IMR-90 (cell line): ENCODE measurements around the gene ASS1. TPM values are rescaled to one million over a fixed set of nuclear protein-coding genes. Genes with fewer than 3 reads are reported as not detected.
A peak's percentile ranks its signal among the peaks of the same experiment; 100 is the strongest.

Source experiments
- ATAC-seq: fragments of 200-7000 bp; cut with Tn5 transposase; 2 replicates; pipeline ENCODE4 v1.9.1; 2020; ENCODE audit warnings: low read depth, mild to moderate bottlenecking, moderate library complexity
- BruUV-seq: library from RNA; stranded (reverse); fragments of 400-500 nt; replicated peaks from 2 replicates; lab custom pipeline; 2021; lab: Mats Ljungman, UMichigan
- CTCF ChIA-PET: fragments of 300-600 bp; formaldehyde crosslinking; extraction: SDS; loops from one replicate; lab custom pipeline; 2021; ENCODE audit warnings: antibody characterized with exemption; lab: Yijun Ruan, JAX
- POLR2A ChIA-PET: fragments of 300-600 bp; sonication (Branson Sonifier 250); formaldehyde crosslinking; loops from one replicate; lab custom pipeline; 2022; ENCODE audit warnings: antibody characterized with exemption; ENCODE audit not compliant: unreplicated experiment; lab: Charles Lee
- DNase-seq: peaks from one replicate; pipeline ENCODE4 v3.0.0; 2013
- H2AFZ ChIP-seq: replicated peaks from 2 replicates; pipeline ENCODE3; 2013; ENCODE audit warnings: low read length, mild to moderate bottlenecking; ENCODE audit not compliant: poor library complexity
- H2AK5ac ChIP-seq: 2 replicates; pipeline ENCODE4 v1.6.1; 2013; ENCODE audit warnings: low read depth, low read length, inconsistent platforms
- H2AK9ac ChIP-seq: replicated peaks from 2 replicates; pipeline ENCODE3; 2013; ENCODE audit warnings: mild to moderate bottlenecking, low read depth, low read length, moderate library complexity; ENCODE audit not compliant: poor library complexity
- H2BK120ac ChIP-seq: 2 replicates; pipeline ENCODE4 v1.6.1; 2013; ENCODE audit warnings: low read depth, low read length, inconsistent platforms
- H2BK15ac ChIP-seq: 3 replicates; pipeline ENCODE4 v1.6.1; 2013; ENCODE audit warnings: low read depth, low read length, inconsistent platforms
- H2BK20ac ChIP-seq: 2 replicates; pipeline ENCODE4 v1.6.1; 2013; ENCODE audit warnings: low read depth, mild to moderate bottlenecking, inconsistent platforms, low read length, moderate library complexity
- H2BK5ac ChIP-seq: 2 replicates; pipeline ENCODE4 v1.6.1; 2013; ENCODE audit warnings: mild to moderate bottlenecking, low read depth, low read length, inconsistent platforms; ENCODE audit not compliant: poor library complexity, severe bottlenecking
- H3K14ac ChIP-seq: replicated peaks from 2 replicates; pipeline ENCODE4 v1.6.1; 2013; ENCODE audit warnings: low read depth, low read length, inconsistent platforms
- H3K18ac ChIP-seq: 2 replicates; pipeline ENCODE4 v1.6.1; 2013; ENCODE audit warnings: low read depth, low read length, control low read depth
- H3K23ac ChIP-seq: 2 replicates; pipeline ENCODE4 v1.6.1; 2013; ENCODE audit warnings: low read depth, low read length, inconsistent platforms
- H3K27ac ChIP-seq: 2 replicates; pipeline ENCODE4 v1.5.1; 2013; ENCODE audit warnings: mild to moderate bottlenecking, control low read depth, low read length; ENCODE audit not compliant: insufficient read depth
- H3K27me3 ChIP-seq: 2 replicates; pipeline ENCODE4 v1.6.1; 2013; ENCODE audit warnings: low read length; ENCODE audit not compliant: control insufficient read depth, insufficient read depth
- H3K36me3 ChIP-seq: 2 replicates; pipeline ENCODE4 v1.6.1; 2013; ENCODE audit warnings: low read length, mixed read lengths; ENCODE audit not compliant: control insufficient read depth, insufficient read depth
- H3K4ac ChIP-seq: 2 replicates; pipeline ENCODE4 v1.6.1; 2013; ENCODE audit warnings: low read depth, low read length, inconsistent platforms
- H3K4me1 ChIP-seq: 2 replicates; pipeline ENCODE4 v1.6.1; 2013; ENCODE audit warnings: low read length, mixed read lengths; ENCODE audit not compliant: control insufficient read depth, insufficient read depth
- H3K4me2 ChIP-seq: 2 replicates; pipeline ENCODE4 v1.6.1; 2013; ENCODE audit warnings: low read depth, mild to moderate bottlenecking, control low read depth, low read length, moderate library complexity
- H3K4me3 ChIP-seq: 2 replicates; pipeline ENCODE4 v1.5.1; 2013; ENCODE audit warnings: low read depth, mild to moderate bottlenecking, control low read depth, low read length, moderate library complexity; ENCODE audit not compliant: insufficient read depth
- H3K56ac ChIP-seq: 2 replicates; pipeline ENCODE4 v1.6.1; 2013; ENCODE audit warnings: low read length, inconsistent platforms; ENCODE audit not compliant: insufficient read depth; ENCODE audit errors: extremely low read depth
- H3K79me1 ChIP-seq, 2 experiments: 2 replicates each; pipeline ENCODE4 v1.6.1; 2013; ENCODE audit warnings: low read length in 2 of 2, inconsistent platforms in 1 of 2, low read depth in 1 of 2
- H3K9ac ChIP-seq: 2 replicates; pipeline ENCODE4 v1.6.1; 2013; ENCODE audit warnings: low read depth, low read length, control low read depth
- H3K9me1 ChIP-seq: 2 replicates; pipeline ENCODE4 v1.6.1; 2013; ENCODE audit warnings: low read length, inconsistent platforms; ENCODE audit not compliant: insufficient read depth
- H3K9me3 ChIP-seq: 2 replicates; pipeline ENCODE4 v1.6.1; 2013; ENCODE audit warnings: low read length; ENCODE audit not compliant: control insufficient read depth, insufficient read depth
- H4K20me1 ChIP-seq: 2 replicates; pipeline ENCODE4 v1.6.1; 2013; ENCODE audit warnings: low read length, inconsistent platforms; ENCODE audit not compliant: insufficient read depth
- H4K5ac ChIP-seq: 2 replicates; pipeline ENCODE4 v1.6.1; 2013; ENCODE audit warnings: mild to moderate bottlenecking, low read depth, low read length, control low read depth
- H4K8ac ChIP-seq, 2 experiments: 2 replicates each; pipeline ENCODE4 v1.6.1; 2013; ENCODE audit warnings: low read depth in 2 of 2, low read length in 2 of 2, control low read depth in 1 of 2, inconsistent platforms in 1 of 2
- H4K91ac ChIP-seq: 2 replicates; pipeline ENCODE4 v1.6.1; 2013; ENCODE audit warnings: low read depth, low read length, inconsistent platforms; ENCODE audit not compliant: insufficient read depth
- BHLHE40 ChIP-seq: fragments of 150-350 bp; IDR thresholded peaks from 2 replicates; pipeline ENCODE4 v1.6.1; 2016; ENCODE audit warnings: mild to moderate bottlenecking, low read depth, low read length
- CHD1 ChIP-seq: IDR thresholded peaks from 2 replicates; pipeline ENCODE4 v1.6.1; 2012; ENCODE audit warnings: low read depth, low read length, improper control_type of control experiment
- MXI1 ChIP-seq: IDR thresholded peaks from 2 replicates; pipeline ENCODE4 v1.6.1; 2012; ENCODE audit warnings: low read depth, mild to moderate bottlenecking, low read length, moderate library complexity, borderline replicate concordance
- RCOR1 ChIP-seq: IDR thresholded peaks from 2 replicates; pipeline ENCODE4 v1.6.1; 2012; ENCODE audit warnings: mild to moderate bottlenecking, low read length, improper control_type of control experiment; ENCODE audit not compliant: insufficient replicate concordance
- WGBS, 2 experiments: methylation state at CpG; one replicate each; pipeline versions ENCODE4 v1.1.5 to v1.1.7; 2013; ENCODE audit warnings: missing lambda C conversion rate in 2 of 2; ENCODE audit not compliant: insufficient read length in 1 of 2; ENCODE audit errors: extremely low coverage in 2 of 2; 5-methylcytosine and 5-hydroxymethylcytosine counted together
- dilution Hi-C: fragments of 300-500 bp; cut with HindIII; formaldehyde crosslinking; loops from one replicate; pipeline ENCODE4 v1.14.3; 2018; ENCODE audit warnings: low sequenced_read_pairs; ENCODE audit not compliant: unreplicated experiment
- in situ Hi-C: fragments of 300-500 bp; cut with MboI; formaldehyde crosslinking; loops from 3 replicates; pipeline ENCODE4 v1.14.3; 2019; ENCODE audit warnings: low sequenced_read_pairs, inconsistent platforms, mixed read lengths
- intact Hi-C: fragments of 100-400 bp; cut with micrococcal nuclease; formaldehyde crosslinking; loops from 2 replicates; pipeline ENCODE4 v1.10.0; 2022
- polyA plus RNA-seq, 3 experiments: library from polyadenylated mRNA; depleted of rRNA; stranded (reverse); fragments of >200 nt; gene quantifications; 2 replicates each; pipeline ENCODE4 v1.2.3, GENCODE V29; 2012; ENCODE audit warnings: low replicate concordance in 1 of 3
- total RNA-seq: library from RNA; depleted of rRNA; stranded (reverse); fragments of >200 nt; gene quantifications from 2 replicates; pipeline ENCODE4 v1.2.3, GENCODE V29; 2012

ASS1 gene
- total and polyA plus RNA-seq, 2 of the 4 experiments (the other 2 are of a cell fraction), result 39.6 to 41.9 TPM

- no peak overlapping the region for H3K18ac ChIP-seq
- no peak overlapping the region for H3K56ac ChIP-seq
- POLR2A ChIA-PET, result no interaction called here
- no peak overlapping the region for H3K14ac ChIP-seq
- H2BK5ac ChIP-seq, result no peak overlapping the region
- H3K27me3 ChIP-seq, result peaks cover 74% of the 10 kb centered on the region
- H4K91ac ChIP-seq, result no peak overlapping the region
- H3K4me3 ChIP-seq, result no peak overlapping the region
- no peaks in the 10 kb centered on the region for H3K9me3 ChIP-seq
- no peak overlapping the region for H2BK15ac ChIP-seq
- no peak overlapping the region for H2AK5ac ChIP-seq
- WGBS, 2 experiments, result 32% methylated on average over 13 of the region's 25 CpGs; no CpG with 5 or more reads in 1 of the 2 experiments
- no peaks in the 10 kb centered on the region for H3K36me3 ChIP-seq
- H3K9me1 ChIP-seq, result no peaks in the 10 kb centered on the region
- no peak overlapping the region for H2AK9ac ChIP-seq
- no peak overlapping the region for H3K23ac ChIP-seq
- CTCF ChIA-PET, result no interaction called here
- no peak for DNase-seq
- H2BK20ac ChIP-seq, result no peak overlapping the region
- no peak overlapping the region for H3K4ac ChIP-seq
- H3K4me1 ChIP-seq, result no peaks in the 10 kb centered on the region; the same call in 1 of the 2 replicates
- no TSS peak for BruUV-seq
- H2BK120ac ChIP-seq, result no peak overlapping the region
- no peak overlapping the region for H3K9ac ChIP-seq
- H3K27ac ChIP-seq, result no peak overlapping the region
- no peak overlapping the region for H4K8ac ChIP-seq
- ATAC-seq, result peak; percentile 36
- dilution Hi-C loops (no loop called here), in situ Hi-C loops (no loop called here), intact Hi-C loops (no loop called here)
- H4K5ac ChIP-seq, result no peak overlapping the region
- no peaks in the 10 kb centered on the region for H4K20me1 ChIP-seq
- no peak for TF ChIP-seq RCOR1
- no peak for TF ChIP-seq CHD1
- peak; percentile 21; the same call in 1 of the 2 replicates for TF ChIP-seq BHLHE40
- TF ChIP-seq MXI1, result no peak
- H2AFZ ChIP-seq, result peak overlapping the region; percentile 74
- H3K4me2 ChIP-seq, result no peak overlapping the region
- H3K79me1 ChIP-seq, result no peaks in the 10 kb centered on the region
Observed at GRCh38 chr9:130537346-130538050, 92.7 kb downstream of the ASS1 start.
